GM21528 (cell line): ENCODE measurements around the gene UNC45B.
A peak's percentile ranks its signal among the peaks of the same experiment; 100 is the strongest.
"Not testable (repeated sequence)": the region's sequence is repeated elsewhere in the genome, so short reads cannot be mapped to it uniquely, and the experiment has no call there.

Experiments used
- ATAC-seq: cut with Tn5 transposase; IDR thresholded peaks from one replicate; pipeline ENCODE4 v1.9.1; 2021; ENCODE audit warnings: mild to moderate bottlenecking, moderate library complexity; ENCODE audit not compliant: unreplicated experiment, low FRiP score

The UNC45B gene

GRCh38 chr17:35141681-35142466 is 5.7 kb upstream of the UNC45B start, which contains the start of gene NLE1:
Gene NLE1 (minus strand): TSS chr17:35142303. CDS start chr17:35142275, 28 bp downstream.
- ATAC-seq = peak; percentile 65

GRCh38 chr17:35142467-35142796 is 5.2 kb upstream of the UNC45B start:
- ATAC-seq = no peak

GRCh38 chr17:35144840-35145239 is 2.8 kb upstream of the UNC45B start:
- no peak for ATAC-seq

GRCh38 chr17:35146214-35146833 is 1.3 kb upstream of the UNC45B start:
- no peak for ATAC-seq

- no peak for ATAC-seq
Measured at GRCh38 chr17:35148144-35148543, 527 bp downstream of the UNC45B start.

GRCh38 chr17:35149941-35150340 is 2.3 kb downstream of the UNC45B start:
- no peak for ATAC-seq

GRCh38 chr17:35151080-35151479 is 3.5 kb downstream of the UNC45B start:
- not testable (repeated sequence) for ATAC-seq

- no peak for ATAC-seq
Measured at GRCh38 chr17:35152421-35153140, 5.0 kb downstream of the UNC45B start.

- no peak for ATAC-seq
Measured at GRCh38 chr17:35154196-35155165, 6.9 kb downstream of the UNC45B start.

- no peak for ATAC-seq
Measured at GRCh38 chr17:35155246-35155645, 7.6 kb downstream of the UNC45B start.

- ATAC-seq = no peak
Measured at GRCh38 chr17:35159940-35160339, 12.3 kb downstream of the UNC45B start.

- ATAC-seq = no peak
Measured at GRCh38 chr17:35160354-35161201, 13.0 kb downstream of the UNC45B start.

- ATAC-seq = no peak
Measured at GRCh38 chr17:35161281-35161761, 13.7 kb downstream of the UNC45B start.

GRCh38 chr17:35162755-35163154 is 15.1 kb downstream of the UNC45B start:
- no peak for ATAC-seq

- ATAC-seq = no peak
Measured at GRCh38 chr17:35163886-35164285, 16.3 kb downstream of the UNC45B start.

GRCh38 chr17:35164716-35165115 is 17.1 kb downstream of the UNC45B start:
- no peak for ATAC-seq

GRCh38 chr17:35166526-35166925 is 18.9 kb downstream of the UNC45B start:
- ATAC-seq = no peak

- no peak for ATAC-seq
Measured at GRCh38 chr17:35167046-35167445, 19.4 kb downstream of the UNC45B start.

GRCh38 chr17:35167666-35168065 is 20.0 kb downstream of the UNC45B start:
- ATAC-seq = no peak
